NCI-H2107 (cell line): ENCODE data around the gene ADCY9.

Experiments used
- DNase-seq: peaks from one replicate; lab custom pipeline; 2025; lab: John Stamatoyannopoulos, UW

ADCY9 gene

DNA sequence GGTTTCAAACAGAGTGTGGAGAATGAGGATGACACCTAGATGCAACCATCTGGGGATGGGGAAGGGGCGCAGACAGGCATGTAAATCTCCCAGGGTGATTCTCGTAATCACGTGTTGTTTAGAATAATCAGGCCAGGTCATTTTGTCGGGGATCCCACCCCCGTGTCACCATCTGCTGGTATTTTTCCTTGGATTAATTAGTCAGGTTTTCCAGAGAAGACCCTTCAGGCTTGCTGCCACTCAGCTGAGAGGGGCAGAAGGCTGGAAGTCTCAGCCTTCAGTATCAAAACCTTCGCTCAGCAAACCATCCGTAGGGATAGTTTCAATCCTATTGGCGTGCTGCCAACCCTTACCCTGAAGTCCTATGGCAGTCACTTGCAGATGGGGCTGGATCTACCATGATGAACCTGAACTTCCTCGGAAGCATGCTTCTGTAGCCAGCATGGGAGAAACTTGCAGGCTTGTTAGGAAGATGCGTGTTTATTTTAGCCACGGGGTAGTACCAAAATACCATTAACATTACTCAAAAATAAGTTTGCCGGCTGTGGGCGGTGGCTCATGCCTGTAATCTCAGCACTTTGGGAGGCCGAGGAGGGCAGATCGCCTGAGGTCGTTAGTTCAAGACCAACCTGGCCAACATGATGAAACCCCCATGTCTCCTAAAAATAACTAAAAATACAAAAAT is 7.5 kb upstream of the ADCY9 start:
- DNase-seq = no peak

- no peak for DNase-seq
Measured at GRCh38 chr16:4120176-4120575, 3.9 kb upstream of the ADCY9 start.

- no peak for DNase-seq
Measured at GRCh38 chr16:4117250-4117578, 972 bp upstream of the ADCY9 start.

DNA sequence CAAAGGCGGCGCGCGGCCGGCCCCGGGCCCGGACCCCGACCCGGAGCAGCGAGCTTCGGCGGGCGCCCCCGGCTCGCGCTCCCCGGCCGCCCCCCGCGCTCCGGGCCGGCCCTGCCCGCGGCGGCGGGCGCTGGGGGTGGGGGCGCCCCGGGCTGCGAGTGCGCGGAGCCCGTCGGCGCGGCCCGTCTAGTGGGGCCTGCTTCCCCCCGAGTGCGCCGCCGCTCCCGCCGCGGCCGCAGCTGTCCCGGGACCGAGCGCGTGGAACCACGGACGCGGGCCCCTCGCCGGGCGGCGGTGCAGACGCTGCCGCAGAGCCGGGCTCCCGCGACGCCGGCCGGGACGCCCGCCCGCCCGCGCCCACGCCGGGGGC is 308 bp downstream of the ADCY9 start:
- DNase-seq = no peak

- DNase-seq = peak; percentile 59
Measured at GRCh38 chr16:4115209-4115948, 863 bp downstream of the ADCY9 start.

DNA sequence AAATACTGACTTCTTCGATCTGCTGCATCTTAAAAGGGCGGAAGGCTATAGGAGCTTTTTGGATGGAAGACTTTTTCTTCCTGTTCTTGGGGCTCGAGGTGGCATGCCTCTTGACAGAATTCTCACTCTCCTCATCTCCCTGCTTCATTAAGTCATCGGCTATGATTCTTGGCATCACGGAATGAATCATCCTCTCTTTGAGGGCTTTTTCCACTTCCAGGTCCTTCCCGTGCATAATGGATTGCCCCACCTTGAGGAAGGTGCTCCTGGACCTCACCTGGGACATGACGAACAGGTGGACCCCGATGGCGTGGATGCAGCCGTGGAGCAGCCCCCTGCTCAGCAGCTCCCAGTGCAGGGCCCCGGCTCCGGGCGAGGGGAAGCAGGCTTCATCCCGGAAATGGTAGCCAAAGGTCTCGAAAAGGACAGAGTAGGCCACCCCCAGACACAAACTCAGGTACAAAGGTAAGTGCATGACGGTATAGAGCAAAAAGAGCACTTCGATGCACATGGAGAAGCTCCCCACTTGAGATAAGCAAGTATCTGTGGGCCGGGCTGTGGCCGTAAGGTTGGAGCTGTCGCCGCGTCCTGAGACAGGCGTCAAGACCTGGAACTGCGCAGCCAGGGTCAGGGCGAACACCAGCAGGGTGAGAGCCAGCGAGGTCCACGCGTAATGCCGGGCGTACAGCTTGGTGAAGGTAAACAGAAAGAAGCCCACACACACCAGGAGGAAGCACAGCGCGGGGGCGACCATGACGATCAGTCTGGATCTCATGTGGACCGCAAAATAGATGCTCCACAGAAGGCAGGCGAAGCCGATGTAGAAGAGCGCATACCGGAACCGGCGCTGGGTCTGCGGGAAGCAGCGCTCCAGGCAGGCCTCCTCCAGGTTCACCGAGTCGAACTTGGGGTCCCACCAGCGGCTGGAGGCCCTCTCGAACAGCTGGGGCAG is 1.7 kb downstream of the ADCY9 start:
- DNase-seq = no peak

DNA sequence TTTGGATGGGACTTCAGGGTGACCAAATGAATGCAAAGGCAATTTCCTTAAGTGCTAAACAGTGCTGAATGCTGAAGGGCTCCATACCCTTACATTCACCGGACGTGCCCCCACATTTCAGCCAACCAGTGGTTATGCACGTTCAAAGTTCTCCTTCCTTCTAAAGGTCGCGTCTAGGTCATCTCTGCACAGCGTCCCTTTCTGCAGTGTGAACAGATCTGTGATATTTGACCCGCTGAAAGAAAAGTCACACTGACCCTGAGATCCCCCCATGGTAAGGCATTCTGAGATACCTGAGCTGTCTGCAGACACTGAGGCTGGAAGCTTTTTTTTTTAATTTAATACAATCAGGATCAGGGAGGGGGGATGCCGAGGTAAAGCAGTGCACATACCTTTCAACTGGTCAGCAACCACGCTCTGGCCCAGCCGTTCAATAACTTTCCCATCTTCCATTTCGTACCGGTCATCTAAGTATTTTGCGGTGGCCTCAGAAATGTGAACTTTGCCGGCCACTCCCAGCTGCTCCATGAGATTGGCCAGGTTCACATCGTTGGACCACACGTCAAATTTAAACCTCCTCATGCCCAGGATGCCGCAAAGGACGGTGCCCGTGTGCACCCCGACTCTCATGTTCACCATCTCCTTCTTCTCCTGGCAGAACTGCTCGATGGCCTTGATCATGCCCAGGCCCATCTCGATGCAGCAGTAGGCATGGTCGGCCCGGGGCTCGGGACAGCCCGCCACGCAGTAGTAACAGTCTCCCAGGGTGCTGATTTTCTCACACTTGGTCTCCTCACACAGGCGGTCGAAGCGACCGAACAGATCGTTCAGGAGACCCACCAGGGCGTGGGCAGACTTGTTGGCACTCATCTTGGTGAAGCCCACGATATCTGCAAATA is 2.6 kb downstream of the ADCY9 start:
- DNase-seq = no peak

GRCh38 chr16:4111748-4112696 is 4.2 kb downstream of the ADCY9 start:
- no peak for DNase-seq

GRCh38 chr16:4110680-4111079 is 5.6 kb downstream of the ADCY9 start:
- no peak for DNase-seq

DNA sequence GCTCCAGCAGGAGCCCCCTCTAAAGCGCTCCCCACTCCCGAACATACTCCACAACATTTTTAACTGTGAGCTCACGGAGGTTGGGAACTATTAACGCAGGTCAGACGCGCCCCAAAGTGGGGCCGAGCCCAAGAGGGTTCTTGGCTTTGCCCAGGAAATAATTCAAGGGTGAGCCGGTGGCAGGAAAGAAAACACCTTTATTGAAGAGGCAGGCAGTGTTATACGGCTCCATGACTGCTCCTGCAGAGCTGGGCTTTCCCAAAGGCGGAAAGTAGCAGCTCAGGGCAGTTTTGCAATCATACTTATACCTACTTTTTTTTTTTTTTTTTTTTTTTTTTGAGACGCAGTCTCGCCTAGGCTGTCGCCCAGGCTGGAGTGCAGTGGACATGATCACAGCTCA is 6.2 kb downstream of the ADCY9 start:
- DNase-seq = no peak

GRCh38 chr16:4109250-4109736 is 6.9 kb downstream of the ADCY9 start:
- DNase-seq = no peak

GRCh38 chr16:4106516-4106915 is 9.7 kb downstream of the ADCY9 start:
- DNase-seq = no peak

DNA sequence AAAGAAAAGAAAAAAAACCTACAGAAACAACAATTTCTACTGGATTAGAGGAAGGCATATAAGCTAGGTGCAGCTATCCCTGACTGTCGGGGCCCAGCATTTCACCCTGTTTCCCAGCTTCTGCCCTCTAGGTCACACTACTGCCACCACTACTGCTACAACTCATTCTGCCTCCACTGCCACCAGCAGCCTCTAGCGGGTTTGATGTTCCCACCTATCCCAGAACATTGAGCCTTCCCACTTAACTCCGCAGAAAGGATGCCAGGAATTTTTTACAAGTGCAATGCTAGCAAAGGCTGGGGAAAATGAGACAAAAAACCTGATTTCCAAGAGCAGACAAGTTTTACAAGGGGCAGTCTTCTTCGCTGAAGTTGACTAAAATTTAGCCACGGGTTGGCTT is 10.4 kb downstream of the ADCY9 start:
- DNase-seq = no peak

GRCh38 chr16:4103745-4104144 is 12.5 kb downstream of the ADCY9 start:
- DNase-seq = no peak

- no peak for DNase-seq
Measured at GRCh38 chr16:4101421-4102219, 14.6 kb downstream of the ADCY9 start.

DNA sequence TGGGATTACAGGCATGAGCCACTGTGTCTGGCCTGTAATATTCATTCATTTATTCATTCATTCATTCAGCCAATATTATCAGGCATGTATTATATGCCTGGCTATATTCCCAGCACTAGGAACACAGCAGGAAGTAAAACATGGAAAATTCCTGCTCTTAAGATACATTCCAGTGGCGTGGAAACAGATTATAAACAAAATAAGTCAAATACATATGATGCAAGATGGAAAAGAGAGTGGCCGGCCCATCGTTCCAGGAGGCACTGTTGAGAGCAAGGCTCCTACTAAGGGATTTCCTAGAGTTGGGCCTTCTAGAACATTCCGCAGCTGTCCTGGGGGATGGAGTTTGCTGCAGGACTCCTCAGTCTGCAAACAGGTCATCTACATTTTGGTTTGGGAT is 17.7 kb downstream of the ADCY9 start:
- no peak for DNase-seq

GRCh38 chr16:4097826-4098240 is 18.4 kb downstream of the ADCY9 start:
- DNase-seq = no peak

GRCh38 chr16:4096509-4096908 is 19.7 kb downstream of the ADCY9 start:
- no peak for DNase-seq

DNA sequence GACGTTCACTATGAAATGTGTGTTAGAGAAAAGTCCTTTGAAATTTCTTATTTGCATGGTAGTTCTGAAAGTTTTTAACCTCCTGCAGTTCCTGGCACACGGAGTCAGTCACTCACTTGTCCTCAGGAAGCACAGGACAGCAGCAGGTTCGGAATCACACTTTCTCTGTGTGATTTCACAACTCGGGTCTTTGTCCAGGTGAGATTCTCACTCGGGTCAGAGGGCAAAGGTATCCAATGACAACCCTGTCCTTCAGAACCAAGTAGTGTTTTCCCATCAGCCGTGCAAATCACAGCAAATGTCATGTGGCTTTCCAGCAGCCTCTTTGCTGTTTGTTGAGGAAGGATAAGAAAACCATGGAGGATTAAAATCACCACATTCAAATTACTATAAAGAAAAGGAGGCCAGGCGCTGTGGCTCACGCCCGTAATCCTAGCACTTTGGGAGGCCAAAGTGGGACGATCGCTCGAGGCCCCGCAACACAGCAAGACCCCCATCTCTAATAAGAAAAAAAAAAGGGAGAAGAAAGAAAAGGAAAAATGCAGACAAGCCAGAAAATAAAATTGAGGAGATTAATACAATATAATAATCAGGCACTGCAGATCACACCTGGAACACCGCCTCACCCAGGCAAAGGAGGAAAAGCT is 22.0 kb downstream of the ADCY9 start:
- no peak for DNase-seq
